Right kidney (tissue), 9 donors: Measurements from ENCODE around the gene EFNB2.

Experiments used
- DNase-seq: peaks from one replicate; pipeline ENCODE4 v3.0.0-alpha.2; 2016
- long read RNA-seq, 8 donors: transcript quantifications; one replicate each; lab custom pipeline, GENCODE V29; 2026

EFNB2 gene, protein sequence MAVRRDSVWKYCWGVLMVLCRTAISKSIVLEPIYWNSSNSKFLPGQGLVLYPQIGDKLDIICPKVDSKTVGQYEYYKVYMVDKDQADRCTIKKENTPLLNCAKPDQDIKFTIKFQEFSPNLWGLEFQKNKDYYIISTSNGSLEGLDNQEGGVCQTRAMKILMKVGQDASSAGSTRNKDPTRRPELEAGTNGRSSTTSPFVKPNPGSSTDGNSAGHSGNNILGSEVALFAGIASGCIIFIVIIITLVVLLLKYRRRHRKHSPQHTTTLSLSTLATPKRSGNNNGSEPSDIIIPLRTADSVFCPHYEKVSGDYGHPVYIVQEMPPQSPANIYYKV
- long read RNA-seq, donor 1, full-length matches to known transcripts, result 45 of 53 reads
- long read RNA-seq, donor 1, partial matches to known transcripts, result 8 of 53 reads
- long read RNA-seq, donor 1, other reads (novel, unspliced or antisense), result 0 of 53 reads
- long read RNA-seq, donor 2, full-length matches to known transcripts, result 22 of 22 reads
- long read RNA-seq, donor 2, partial matches to known transcripts, result 0 of 22 reads
- long read RNA-seq, donor 2, other reads (novel, unspliced or antisense), result 0 of 22 reads
- long read RNA-seq, donor 3, full-length matches to known transcripts, result 30 of 30 reads
- long read RNA-seq, donor 3, partial matches to known transcripts, result 0 of 30 reads
- long read RNA-seq, donor 3, other reads (novel, unspliced or antisense), result 0 of 30 reads
- long read RNA-seq, donor 4, full-length matches to known transcripts, result 49 of 61 reads
- long read RNA-seq, donor 4, partial matches to known transcripts, result 12 of 61 reads
- long read RNA-seq, donor 4, other reads (novel, unspliced or antisense), result 0 of 61 reads
- long read RNA-seq, donor 5, full-length matches to known transcripts, result 41 of 41 reads
- long read RNA-seq, donor 5, partial matches to known transcripts, result 0 of 41 reads
- long read RNA-seq, donor 5, other reads (novel, unspliced or antisense), result 0 of 41 reads
- long read RNA-seq, donor 6, full-length matches to known transcripts, result 31 of 39 reads
- long read RNA-seq, donor 6, partial matches to known transcripts, result 8 of 39 reads
- long read RNA-seq, donor 6, other reads (novel, unspliced or antisense), result 0 of 39 reads
- long read RNA-seq, donor 7, full-length matches to known transcripts, result 49 of 84 reads
- long read RNA-seq, donor 7, partial matches to known transcripts, result 35 of 84 reads
- long read RNA-seq, donor 7, other reads (novel, unspliced or antisense), result 0 of 84 reads
- long read RNA-seq, donor 8, full-length matches to known transcripts, result 38 of 38 reads
- long read RNA-seq, donor 8, partial matches to known transcripts, result 0 of 38 reads
- long read RNA-seq, donor 8, other reads (novel, unspliced or antisense), result 0 of 38 reads

DNA sequence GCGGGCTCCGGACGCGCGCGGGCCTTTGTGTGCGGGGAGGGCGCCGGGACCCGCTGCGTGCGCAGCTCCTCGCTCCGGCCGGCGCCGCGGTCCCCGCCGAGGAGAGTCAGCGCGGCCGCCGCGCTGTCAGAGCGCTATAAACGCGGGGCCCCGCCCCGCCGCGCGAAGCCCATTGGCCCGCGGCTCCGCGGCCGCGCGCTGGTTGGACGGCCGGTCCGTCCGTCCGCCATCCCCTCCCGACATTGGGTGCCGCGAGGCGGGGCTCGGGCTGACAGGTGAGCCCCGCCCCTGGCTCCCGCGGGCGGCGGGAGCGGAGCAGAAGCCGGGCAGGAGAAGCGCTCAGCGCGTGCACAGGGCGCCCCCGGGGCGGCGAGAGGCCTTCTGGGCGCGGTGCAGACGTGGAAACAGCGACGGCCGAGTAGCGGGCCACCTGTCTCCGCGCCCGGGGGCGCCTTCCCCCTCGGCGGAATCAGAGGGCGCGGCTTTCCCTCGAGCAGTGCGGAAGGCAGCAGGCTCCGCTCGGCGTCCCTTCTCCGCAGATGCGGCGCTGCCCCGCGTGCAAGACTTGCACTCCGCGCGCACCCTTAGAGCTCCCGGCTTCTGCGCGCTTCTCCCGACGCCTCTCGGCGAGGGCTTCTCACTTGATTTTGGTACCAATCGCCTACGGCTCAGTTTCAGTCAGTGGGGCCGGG, at the start of gene EFNB2:
Gene EFNB2 (minus strand): TSS at position 111 of the 692 bp plus-strand sequence. CDS start 698 bp downstream, outside the sequence.
- peak; percentile 97 for DNase-seq

DNA sequence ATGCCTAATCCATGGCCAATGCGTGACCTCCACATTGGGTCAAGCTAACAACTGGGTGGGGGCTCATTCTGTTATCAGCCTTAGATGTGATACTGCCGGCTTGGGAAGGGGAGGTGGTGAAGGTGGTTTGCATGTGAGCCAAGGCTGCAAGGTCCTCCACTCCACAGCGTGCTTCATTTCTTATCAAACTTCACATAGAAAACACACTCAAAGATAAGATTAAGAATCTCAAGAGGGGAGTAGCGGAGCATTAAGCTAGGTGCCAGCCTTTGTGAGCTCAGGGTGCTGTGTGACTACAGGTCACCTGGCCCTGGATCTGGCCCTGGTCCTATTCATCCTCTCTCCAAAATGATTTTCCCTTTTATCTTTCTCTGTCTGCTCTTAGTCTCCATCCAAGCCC, 45.8 kb upstream of the EFNB2 start:
- DNase-seq, result no peak

DNA sequence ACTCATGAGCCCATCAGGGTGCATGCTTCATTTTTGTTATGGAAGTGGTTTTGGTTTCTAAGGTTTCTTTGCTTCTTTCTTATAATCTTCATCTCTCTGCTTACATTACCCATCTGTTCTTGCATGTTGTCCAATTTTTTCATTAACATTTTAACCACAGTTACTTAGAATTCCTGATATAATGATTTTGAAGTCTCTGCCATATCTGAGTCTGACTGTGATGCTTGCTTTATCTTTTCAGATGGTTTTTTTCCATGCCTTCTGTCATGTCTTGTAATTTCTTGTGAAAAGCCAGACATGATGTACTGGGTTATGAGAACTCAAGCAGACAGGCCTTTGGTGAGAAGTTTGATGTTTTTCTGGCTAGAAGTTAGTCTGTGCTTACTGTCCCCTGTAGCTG, 40.4 kb upstream of the EFNB2 start:
- no peak for DNase-seq

DNA sequence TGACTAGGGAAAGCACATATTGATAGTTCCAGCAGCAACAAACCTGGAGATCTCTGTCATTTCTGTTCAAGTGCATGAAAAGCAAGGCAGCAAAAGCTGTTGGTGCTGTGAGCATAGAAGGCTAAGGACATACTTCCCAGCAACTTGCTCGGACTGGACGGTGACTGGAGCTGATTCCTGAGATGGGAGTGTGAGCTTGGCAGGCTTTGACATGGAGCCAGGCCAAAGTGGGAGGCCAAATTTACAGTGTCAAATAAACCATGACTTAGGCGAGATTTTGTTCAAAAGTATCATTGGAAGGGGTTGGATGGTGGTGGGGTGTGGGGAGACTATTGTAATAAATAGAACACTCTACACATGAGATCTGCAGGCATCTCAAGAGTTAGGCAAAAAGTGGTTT, 38.4 kb upstream of the EFNB2 start:
- no peak for DNase-seq

DNA sequence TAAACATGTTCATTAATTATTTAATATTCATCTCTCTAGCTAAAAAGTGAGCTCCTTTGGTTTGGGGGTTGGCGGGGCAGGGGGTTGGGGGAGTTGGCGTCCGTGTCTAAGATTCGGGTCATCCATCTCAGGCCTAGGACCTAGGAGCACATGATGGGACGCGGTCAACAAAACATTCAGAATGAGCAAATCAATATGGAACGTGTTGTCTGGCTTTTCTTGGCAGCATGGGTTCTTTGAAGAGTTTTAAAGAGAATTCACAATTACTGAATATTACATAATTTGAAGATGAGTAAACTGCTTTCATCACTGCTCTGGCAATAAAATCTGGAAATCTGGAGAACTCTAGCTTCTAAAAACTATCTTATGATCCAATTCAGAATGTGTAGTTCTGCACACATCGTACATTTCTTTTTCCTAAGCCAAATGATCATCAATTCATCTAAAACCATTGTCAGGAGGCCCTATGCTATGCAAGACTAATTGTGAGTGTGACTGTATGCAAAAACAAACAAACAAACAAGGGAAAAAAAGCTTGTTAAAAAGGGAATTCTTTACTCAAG, 37.9 kb upstream of the EFNB2 start:
- no peak for DNase-seq

DNA sequence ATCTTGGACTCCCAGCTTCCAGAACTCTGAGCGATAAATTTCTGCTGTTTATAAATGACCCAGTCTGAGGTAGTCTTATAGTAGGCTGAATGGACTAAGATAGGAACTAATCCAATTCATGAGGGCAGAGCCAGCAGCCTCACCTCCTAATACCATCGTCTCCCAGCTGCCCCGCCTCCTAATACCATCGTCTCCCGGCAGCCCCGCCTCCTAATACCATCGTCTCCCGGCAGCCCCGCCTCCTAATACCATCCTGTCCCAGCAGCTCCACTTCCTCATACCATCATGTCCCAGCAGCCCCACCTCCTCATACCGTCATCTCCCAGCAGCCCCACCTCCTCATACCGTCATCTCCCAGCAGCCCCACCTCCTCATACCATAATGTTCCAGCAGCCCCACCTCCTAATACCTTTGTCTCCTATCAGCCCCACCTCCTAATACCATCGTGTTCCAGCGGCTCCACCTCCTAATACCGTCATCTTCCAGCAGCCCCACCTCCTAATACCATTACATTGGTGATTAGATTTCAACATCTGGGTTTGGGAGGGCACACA, 34.9 kb upstream of the EFNB2 start:
- no peak for DNase-seq

DNA sequence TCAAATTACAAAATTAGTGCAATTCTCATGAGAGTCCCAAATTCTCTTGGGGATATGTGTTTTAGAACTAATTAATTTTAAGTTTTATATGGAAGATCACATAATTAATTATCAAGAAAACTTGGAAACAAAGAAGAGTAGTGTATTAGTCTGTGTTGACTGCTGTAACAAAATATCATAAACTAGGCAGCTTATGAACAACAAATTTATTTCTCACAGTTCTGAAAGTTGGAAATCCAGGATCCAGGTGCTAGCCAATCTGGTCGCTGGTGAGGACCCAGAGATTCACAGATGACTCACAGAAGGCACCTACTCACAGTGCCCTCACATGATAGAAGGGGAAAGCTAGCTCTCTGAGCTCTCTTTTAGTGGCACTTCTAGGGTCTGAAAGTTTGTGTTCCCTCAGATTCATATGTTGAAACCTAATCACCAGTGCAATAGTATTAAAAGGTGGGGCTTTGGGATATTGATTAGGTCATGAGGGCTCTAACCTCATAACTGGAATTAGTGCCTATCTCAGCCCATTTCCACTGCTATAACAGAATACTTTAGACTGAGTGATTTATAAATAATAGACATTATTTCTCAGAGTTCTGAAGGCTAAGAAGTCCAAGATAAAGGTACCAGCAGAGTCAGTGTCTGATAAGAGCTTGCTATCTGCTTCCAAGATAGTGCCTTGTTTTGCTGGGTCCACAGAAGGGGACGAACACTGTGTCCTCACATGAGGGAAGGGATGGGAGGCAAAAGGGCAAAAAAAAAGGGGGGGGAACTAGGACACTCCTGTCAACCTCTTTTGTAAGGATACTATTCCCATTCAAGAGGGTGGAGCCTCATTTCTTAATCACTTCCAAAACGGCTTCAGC, 34.0 kb upstream of the EFNB2 start:
- DNase-seq, result no peak

DNA sequence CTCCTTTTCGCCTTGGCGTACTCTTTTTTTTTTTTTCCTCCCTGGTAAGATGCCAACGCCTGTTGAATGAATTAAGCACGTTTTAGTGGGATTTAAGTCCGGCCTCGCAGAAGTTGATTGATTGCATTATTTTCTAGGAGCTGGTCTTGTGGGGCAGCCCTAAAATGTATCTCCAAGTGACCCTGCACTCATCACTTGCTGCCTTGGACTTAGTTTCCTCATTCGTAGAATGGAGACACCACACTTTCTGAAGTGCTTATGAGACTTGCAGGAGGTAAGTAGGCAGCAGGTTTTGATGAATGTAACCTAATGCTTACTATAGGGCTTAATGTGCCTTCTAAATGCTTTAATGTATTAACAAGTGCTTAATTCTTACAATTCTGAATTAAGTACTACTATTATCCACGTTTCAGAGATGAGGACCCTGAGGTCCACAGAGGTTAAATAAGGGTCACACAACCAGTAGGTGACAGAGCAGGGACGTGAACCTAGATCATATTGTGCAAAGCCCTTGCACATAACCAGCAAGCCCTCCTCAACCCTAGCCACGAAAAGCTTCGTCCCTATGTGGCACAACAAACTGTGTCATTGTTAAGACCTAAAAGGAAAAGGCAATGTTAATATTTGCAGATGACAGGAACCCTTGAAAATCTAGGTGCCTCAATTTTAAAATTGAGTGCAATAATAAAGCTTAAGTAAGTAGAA, 33.0 kb upstream of the EFNB2 start:
- no peak for DNase-seq

DNA sequence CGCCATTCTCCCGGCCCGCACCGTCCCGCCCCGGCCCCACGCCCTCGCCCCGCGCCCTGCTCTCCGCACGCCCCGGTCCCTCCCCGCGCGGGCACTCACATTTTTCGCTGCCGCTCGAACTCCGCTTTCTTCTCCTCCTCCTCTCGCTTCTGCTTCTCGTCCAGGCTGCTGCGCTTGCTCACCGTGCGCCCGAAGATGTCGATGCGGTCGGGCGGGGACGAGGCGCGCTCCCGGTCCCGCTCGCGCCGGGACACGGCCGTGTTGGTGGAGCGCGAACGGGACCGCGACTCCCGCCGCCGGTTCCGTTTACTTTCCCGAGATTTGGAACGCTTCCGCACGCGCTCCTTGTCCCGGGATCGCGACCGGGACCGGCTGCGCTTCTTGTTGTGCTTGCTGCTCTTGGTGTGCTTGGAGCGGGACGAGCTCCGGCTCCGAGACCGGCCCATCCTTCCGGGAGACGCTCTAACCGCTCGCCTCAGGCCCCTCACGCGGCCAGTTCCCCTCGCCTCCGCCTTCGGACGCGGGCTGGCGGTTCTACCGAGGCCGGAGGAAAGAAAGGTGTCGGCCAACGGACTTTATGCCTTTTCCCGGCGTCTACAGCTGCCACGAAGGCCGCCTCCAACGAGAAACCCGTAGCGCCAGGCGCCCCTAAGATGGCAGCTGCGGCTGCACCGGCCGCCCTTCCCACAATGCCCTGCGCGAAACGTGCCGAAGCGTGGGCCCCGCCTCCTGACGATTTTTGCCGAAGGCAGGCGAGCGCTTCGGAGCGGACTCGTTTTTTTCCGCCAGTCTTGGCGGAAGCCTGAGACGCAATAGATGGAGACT, 32.2 kb upstream of the EFNB2 start, which contains the start of gene ARGLU1:
Gene ARGLU1 (minus strand): TSS at position 664 of the 825 bp plus-strand sequence. CDS start 218 bp downstream, at position 446.
- DNase-seq, result peak; percentile 100

DNA sequence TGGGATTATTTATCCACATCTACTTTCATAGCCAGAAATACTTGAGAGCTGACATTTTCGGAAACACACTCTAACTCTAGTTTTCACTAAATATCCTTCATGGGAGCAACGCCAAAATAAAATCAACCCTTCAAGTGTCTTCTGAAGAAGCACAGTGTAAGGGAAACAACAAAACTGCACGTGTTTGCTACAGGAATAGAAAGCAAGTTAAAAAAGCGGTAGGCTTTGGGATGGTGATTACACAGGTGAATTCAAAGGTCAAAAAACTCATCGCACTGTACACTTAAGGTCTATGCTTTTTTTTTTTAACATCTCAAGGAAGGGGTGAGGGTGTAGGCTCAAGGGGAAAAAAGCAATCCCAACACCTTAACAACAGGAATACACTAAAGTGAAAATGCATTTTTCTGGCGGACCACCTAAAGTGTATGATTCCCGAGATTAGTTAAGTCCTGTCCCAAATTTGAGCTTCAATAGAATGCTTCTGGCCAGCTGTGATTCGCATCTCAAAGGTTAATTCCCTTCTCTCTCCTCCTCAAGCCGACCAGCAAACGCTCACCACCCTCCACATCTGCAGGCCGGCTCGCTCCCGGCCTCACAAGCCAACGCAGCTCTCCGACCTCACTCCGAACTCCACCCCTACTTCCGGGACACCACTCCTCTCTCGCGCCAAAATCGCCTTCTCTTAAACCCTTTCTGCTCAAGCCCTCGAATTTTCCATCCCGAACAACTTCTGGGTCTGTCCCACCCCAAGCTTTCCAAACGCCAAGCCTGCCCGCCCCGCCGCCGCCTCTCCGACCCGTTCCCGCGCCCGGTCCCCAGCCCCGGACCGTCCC, 31.4 kb upstream of the EFNB2 start:
- DNase-seq, result peak; percentile 66

DNA sequence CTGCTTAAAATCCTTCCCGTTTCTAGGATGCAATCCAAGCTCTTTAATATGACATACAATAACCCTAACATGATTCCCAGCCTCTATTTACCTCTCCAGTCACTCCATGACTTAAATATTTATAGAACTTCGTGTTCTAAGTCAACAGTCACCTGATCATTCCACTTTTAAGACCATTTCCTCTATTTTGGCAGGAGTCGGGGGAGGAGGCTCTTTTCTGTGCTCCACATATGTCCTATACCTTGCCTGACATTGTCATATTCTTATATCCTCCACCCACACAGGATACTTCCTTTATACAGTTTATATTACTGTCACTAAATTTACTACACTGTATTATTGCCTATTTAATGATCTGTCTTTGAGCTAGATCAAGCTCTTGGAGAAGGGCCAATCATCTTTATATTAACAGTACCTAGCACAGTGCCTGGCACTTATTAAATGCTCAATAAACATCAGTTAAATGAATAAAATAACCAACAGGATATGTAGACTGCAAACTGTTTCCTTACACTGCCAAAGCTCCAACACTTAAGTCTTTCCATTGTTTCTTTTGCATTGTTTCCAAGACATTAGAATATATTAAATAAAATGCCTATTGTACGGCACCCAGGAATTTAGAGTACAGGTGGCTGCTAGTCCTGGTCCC, 29.8 kb upstream of the EFNB2 start:
- DNase-seq, result no peak

DNA sequence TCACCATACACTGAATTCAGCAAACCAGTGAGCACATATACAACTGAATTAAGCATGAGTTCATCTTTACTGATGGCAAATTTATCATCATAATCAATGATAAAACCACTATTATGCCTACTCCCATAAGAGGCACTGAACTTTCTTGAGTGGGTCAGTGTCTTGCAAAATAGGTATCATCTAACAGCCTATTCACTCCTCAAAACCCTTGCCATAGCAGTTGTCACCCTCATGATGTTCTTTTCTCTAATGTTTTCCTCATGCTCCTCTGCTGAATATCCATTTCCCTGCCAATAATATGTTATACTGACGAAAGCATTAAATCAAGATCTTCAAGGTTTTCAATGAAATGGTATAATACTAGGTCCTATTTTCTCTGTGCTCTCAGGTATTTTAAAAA, 26.8 kb upstream of the EFNB2 start:
- no peak for DNase-seq

DNA sequence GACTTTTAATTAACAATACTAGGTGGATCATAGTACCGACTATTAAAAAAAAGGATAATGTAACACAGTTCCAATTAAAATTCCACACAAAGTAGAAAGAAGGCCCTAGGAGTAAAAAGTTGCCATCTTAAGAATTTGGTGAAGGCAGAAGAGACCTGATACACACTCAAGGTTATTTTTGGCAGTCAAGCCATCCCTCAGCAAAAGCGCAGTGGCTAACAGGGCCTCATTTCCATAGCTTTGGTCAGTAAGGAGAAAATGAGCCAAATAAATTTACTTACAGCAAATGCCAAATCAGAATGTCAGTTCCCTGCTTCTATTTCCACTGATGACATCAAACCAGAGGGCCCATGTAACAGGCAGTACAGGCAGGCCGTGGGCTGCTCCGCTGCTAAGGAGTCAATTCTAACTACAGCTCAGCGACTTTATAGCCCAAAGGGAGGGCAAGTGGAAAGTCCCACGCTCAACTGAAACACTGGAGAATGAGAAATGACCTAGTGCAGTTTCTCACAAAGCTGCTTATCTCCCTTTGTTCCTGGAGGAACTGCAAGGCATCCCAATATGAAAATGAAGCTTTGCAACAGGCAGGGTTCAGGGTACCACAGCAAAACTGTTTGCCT, 26.2 kb upstream of the EFNB2 start:
- no peak for DNase-seq

DNA sequence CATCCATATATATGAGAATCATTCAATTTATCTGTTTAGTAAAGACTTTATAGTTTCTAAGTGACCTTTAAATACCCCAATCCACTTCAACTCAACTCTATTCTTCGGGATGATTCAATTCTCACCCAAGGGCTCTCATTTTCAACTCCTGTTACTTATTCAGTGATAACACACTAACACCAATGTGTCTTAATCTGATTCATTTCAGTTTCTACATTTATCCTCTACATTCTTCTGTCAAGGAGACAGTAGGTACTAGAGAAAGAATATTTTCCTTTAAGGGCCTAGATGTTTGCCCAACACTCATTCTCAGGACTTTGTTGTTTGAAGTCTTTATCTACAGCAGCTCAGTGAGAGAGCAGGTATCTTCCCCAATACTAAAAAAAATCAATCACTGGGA, 25.4 kb upstream of the EFNB2 start:
- no peak for DNase-seq

DNA sequence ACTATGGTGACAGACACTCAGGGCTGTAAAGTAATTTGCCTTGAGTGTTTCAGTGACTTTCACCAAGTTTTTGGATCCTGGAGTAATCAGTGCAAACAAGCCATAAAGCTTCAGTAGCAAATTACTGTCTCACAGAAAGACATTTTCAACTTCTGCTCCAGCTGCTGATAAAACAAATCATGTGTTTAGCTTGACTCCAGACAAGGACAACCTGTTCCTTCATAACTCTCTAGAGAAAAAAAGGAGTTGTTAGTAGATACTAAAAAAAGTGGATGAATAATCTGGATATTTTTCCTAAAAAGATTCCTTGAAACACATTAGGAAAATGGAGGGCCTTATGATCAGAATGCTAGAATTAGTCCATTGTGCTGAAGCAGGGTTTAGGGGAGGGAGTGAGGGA, 23.1 kb upstream of the EFNB2 start:
- DNase-seq, result no peak

DNA sequence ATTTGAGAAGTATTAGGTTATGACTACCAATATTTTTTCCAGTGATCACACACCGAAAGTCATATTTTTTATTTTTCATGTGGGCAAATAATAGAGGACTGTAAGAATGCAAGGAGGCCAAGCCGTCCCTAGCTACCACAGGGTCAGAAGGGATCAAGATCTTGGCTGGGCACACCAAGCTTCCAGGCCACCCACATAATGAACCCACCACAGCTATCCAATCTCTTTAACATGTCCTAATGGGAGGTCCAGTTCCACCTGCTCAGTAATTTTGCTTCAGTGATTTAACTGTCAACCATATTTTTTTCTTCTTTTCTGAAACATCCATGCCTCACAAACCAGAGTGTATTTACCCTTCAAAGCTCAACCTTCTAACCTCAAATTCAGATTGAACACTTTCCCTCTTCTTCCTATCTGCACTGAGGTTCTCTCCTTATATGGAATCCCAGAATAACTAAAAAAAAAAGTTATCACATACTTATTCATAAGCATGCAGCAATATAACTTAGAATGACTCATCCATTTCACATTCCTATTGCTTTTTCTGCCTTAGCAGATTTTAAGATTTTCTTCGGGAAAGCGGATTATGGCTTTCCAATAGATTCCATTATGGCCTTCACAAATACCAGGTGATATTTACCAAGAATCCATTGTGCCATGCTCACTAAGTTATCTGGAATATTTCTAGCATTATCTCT, 20.3 kb upstream of the EFNB2 start:
- no peak for DNase-seq
